Mucosa of gallbladder (tissue), 1 donor: ENCODE data around the gene PTGES. TPM values are rescaled to one million over a fixed set of nuclear protein-coding genes. Genes with fewer than 3 reads are reported as not detected.

Experiments
- DNase-seq: peaks from one replicate; pipeline ENCODE4 v3.0.0-alpha.2; 2020; ENCODE audit warnings: low spot score
- total RNA-seq: library from RNA; stranded (reverse); gene quantifications from one replicate; pipeline ENCODE4 v1.2.1, GENCODE V29; 2021
- donor health status: DM: no; HTN: no; CAD: no.

PTGES gene
- total RNA-seq, 1 donor from 2014 or later, result 5.0 TPM

DNA sequence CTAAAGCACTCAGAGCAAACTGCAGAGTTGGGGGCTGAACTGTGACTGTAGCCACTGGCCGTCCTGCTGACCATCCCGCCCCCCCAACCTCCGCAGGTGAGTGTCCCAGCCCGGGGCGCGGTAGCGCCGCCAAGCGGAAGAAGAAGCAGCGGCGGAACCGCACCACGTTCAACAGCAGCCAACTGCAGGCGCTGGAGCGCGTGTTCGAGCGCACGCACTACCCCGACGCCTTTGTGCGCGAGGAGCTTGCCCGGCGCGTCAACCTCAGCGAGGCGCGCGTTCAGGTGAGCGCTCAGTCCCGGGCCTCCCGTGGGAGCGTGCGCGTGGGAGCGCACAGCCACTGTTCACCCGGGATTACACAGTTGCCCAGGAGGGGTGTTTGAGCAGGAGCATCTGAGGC, 33.7 kb downstream of the PTGES start:
- no peak for DNase-seq

DNA sequence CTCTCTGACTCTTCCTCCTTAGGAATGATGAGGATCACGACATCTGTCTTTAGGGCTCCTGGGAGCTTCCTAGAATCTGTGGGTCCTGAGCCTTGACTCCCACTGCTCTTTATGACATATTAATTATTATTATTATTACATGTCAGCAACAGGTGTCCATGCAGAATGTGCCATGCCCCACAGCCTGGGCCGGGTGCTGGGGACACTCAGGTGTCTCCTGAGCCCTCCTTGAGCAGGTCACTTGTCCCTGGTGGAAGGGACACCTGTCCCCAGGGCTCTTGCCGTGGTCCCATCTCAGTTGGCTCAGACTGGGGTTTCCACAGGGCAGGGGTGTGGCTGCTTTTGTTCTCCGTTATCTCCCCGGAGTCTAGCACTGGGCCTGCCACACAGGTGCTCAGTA, 34.2 kb downstream of the PTGES start:
- no peak for DNase-seq

DNA sequence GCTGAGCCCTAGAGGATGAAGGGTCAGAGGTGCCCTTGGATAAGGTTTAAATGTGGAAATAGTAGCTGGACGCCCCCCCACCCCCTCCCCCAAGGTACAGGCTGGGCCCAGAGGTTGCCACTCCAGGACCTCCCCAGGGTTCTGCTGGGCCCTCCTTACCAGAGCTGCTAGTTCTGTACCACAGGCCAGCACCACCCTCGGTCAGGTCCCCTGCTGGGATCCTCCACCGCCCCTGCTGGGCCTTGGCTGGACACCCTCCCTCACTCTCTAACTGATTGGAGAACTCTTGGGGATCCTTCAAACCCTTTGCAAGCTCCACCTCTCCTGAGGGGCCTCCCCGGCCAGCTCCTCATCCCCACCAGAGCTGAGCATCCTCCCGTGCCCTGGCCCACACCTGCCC, 34.9 kb downstream of the PTGES start:
- no peak for DNase-seq

- no peak for DNase-seq
Measured at GRCh38 chr9:129716091-129716490, 36.8 kb downstream of the PTGES start.

GRCh38 chr9:129714511-129715061, 38.3 kb downstream of the PTGES start:
- no peak for DNase-seq

DNA sequence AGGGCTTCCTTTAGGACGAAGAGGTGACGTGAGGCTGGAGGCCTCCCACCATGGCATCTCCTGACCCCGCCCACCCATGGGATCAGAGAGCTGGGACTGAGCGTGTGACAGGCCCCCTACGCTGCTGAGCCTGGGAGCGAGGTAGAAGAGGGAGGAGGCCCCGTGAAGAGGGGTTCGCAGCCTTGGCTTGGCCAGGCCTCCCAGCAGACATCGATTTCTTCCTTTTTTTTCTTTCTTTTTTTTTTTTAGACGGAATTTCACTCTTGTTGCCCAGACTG, 39.5 kb downstream of the PTGES start:
- DNase-seq, result no peak

DNA sequence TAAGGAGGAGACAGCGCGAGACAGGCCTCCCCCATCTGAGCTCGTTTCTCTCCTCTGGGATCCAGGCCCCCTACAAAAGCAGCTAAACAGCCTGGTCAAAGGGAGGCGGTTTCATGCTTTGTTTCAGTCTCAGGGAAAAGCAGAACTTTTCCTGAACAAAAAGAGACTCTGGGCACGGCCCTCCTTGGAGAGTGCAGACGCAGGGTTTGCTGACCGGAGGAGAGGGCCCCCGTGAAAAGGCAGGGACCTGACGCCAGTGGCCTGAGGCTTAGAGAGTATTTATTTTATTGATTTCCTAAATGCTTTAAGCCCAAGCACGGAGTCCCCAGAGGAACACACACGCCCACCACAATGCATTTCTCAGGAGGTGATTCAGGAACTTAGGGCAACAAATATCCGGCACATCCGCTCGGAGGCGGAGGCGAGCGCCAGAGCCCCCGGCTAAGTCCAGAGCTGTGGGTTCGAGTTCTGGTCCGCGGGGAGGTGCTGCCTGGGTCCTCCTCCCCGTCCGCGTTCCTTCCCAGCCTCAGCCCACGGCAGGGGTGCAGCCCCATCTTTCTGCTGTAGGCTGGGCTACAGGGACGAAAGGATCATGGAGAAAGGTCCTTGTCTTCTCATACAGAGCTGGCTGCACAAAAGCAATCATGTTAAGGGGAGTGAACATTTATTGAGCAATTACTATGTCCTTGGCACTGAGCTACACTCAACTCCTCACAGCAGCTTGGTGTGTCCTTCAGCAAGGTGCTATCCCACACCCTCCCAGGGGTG, 40.0 kb downstream of the PTGES start:
- no peak for DNase-seq

DNA sequence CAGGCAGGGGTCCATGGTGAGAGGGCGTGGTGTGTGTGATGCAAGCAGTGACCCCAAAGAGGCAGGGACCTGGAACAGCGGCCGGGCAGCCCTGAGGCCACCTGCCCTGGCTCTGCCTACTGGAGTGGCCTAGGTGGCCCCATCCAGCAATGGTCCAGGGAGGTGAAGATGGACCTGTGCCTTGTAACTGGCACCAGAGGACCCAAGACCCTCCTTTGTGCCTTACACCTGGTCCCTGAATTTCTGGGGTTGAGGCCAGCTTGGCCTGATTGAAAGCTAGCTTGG, 42.7 kb downstream of the PTGES start:
- DNase-seq, result no peak

DNA sequence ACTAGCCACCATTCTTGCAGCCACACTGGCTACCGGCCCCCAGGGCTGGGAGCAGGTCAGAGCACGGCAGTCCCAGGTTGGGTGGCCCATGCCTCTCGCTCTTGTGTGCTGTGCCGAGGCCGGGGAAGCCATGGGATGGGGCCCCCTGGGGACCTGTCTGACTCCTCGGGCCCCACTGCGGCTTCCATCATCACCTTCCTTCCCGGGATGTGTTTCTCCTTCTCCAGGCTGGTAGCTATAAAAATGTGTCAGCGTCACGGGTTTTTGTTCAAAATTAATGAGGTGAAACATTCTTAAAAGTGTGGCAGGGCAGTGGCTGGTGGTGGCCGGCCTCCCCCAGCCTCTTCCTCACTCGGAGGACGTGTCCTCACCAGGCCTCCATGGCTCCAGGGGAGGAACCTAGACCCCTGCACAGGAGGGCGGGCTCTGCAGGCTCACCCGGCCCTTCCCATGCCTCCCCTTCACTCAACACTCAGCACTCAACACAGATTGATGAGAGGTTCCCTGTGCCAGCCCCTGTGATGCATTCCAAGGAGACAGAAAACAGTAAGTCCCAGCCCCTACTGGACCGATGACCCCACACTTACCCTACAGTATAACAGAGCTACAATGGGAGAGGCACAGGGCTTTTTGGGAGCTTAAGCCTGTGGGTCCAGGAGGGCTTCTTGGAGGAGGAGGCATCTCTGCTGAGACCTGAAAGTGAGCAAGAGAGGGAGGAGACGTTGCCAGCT, 43.2 kb downstream of the PTGES start:
- no peak for DNase-seq

GRCh38 chr9:129708793-129709192, 44.0 kb downstream of the PTGES start:
- DNase-seq, result no peak

GRCh38 chr9:129704807-129705206, 48.0 kb downstream of the PTGES start:
- no peak for DNase-seq

DNA sequence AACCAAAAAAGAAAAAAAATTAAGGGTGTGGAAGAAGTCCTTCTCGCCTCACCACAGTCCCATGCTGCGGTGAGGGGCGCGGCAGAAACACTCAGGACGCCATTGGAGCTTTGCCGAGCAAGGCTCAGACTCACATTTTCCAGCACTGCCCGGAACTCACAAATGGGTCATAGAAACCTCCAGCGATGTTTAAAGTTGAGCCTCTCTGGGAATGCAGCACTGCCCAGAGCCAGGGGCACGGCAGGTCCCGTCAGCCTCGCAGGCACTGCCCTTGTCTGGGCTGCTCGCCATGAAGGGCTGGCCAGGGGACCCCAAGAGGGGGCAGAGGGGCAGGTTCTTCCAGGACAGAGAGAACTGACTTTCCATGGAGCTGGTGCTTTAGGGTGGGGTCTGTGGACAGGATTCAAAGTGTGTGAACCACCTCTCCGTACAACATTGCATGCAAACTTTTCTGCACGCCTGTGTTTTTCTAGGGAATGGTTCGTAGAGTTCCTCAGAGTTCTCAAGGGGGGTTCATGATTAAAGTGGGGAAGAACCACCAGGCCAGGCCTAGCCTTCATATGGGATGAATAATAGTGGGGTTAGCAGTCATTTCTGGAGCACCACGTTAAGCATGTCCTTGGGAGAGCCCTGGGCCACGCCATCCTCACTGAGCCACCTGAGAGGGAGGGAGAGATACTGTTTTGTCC, 49.0 kb downstream of the PTGES start:
- DNase-seq, result no peak

GRCh38 chr9:129702589-129703520, 50.0 kb downstream of the PTGES start:
- peak; percentile 41 for DNase-seq

DNA sequence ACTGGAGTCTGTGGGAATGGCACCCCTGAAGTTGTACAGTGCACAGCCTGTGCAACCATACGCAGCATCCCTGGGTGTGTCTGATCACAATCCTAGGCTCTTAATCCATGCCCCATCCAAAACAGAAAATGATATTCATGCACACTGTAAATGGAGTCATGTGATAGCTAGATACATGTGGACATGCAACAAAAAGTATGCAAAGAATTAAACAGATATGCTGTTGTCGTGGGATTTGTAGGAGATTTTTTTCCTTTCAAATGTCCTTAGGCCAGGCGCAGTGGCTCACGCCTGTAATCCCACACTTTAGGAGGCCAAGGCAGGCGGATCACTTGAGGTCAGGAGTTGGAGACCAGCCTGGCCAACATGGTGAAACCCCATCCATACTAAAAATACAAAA, 51.3 kb downstream of the PTGES start:
- DNase-seq, result no peak

DNA sequence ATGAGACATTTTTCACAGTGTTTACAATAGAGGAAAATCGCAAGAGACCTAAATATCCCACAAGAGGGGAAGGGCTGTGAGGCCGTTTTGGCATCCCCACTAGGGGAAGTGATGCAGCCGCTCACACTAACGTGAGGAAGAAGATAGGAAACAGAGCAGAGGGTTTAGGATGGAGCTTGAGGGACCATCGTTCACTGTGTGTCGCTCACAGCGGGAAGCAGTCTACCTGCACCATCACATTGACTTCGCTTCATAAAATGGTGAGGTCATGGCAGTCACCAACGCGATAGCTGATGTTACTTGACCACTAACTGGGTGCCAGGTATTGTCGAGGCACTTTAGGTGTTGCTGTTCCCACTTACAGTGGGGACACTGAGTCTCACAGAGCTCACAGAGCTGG, 51.8 kb downstream of the PTGES start:
- no peak for DNase-seq

GRCh38 chr9:129698254-129698757, 54.5 kb downstream of the PTGES start:
- no peak for DNase-seq

DNA sequence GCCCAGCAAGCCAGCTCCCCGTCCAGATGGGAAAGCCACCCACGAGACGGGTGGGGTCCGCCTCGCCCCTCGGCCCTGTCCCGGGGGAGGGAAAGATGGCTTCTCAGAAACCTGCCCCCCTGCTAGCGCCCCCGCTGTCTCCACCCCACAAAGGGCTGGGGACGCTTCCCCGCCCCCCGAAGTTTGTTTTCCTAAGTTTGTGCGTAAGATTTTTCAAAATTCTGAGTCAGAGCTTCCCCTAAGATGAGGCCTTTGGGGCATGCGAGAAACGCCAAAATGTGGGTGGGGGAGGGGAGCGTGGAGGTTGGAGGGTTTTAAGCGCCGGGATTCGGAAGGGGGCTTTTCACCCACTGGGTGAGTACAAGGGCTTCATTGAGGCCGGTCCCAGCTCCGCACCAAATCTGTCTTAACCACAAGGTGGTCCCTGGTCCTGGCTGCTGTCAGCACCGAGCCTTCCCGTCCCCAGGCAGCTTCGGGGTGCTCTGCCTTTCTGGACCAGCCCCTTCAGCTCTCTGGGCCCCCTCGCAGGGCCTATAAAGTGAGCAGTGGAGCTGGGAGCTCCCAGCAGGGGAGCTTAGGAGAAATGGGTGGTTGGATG, 55.1 kb downstream of the PTGES start:
- no peak for DNase-seq

DNA sequence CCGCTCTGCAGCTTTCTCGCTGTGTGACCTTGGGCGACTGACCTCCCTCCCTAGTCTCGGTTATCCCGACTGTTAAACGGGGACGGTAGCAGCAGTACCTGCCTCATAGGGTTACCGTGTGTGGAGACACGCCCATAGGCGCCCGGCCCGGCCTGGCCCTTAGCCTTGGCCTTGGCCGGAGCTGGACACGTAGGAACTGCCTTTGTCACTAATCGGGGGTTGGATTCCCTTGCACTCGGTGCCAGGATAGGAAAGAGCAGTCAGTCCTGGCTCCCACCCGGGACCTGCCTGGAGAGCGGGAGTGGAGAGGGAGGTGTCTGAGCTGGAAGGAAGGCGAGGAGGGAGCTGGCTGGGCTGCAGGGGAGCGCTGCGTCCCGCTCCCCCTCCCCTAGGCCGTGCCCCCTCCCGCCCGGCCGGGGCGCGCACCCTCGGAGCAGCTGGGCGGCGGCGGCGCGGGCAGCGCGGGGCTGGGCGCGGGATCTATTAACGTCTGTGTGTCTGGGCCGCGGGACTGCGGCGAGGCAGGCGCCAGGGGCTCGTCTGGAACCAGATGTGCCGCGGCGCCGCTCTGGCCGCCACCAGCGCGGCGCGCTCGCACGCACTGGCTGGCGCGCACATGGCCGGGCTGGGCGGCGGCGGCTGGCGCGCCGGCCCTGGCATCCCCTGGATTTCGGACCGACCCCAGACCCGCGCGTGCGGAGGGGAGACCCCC, 55.7 kb downstream of the PTGES start:
- no peak for DNase-seq

DNA sequence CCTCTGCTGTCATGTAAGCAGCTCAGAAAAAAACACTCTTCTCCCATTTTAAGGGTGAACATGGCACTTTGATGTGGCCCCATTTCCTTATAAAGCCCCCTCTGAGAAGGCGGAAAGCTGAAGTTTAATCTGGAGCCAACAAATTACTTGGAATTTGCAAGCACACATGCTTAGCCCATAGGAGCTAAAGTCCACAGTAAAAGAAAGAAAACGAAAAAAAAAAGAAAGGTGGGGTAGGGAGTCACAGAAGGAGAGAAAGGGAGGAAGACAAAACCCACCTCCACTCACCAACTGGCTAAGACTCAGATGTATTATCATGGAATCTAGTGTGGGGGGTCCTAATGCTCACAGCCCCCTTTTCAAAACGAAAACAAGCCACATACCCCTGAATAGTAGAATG, 57.0 kb downstream of the PTGES start:
- DNase-seq, result no peak

DNA sequence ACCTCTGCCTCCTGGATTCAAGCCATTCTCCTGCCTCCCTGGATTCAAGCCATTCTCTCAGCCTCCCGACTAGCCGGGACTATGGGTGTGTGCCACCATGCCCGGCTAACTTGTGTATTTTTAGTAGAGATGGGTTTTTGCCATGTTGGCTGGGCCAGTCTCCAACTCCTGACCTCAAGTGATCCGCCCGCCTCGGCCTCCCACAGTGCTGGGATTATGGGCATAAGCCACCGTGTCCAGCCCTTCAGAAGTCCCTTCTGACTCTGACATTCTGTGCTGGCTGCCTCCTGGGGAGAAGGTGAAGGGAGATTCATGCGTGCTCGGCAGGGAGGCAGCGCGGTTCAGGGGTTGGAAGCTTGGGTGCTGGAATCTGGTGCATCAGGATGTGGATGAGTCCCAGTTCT, 58.6 kb downstream of the PTGES start:
- DNase-seq, result no peak

DNA sequence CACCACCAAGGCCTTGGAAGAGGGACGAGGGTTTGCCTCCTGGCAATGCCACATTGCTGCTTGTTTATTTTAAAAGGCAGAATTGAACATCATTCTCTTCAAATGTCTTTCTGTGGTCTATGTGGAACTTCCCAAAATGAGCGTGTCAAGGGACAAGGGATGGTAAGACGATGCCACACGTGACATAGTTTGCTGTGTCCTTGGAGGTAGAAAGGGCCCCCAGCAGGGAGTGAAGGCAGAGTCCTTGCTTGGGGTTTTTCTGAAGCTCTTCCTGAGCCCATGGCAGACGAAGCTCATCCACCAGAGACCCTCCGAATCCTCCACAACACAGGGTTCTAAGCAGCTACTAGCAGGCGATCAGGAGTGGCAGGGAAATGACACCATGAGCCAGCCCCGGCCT, 59.1 kb downstream of the PTGES start:
- DNase-seq, result no peak
